GM18951 (cell line): ENCODE data around the gene DCT.
"Not testable (repeated sequence)": the region's sequence is repeated elsewhere in the genome, so short reads cannot be mapped to it uniquely, and the experiment has no call there.

Experiments
- POLR2A ChIP-seq: IDR thresholded peaks from 4 replicates; pipeline ENCODE4 v1.6.1; 2011; ENCODE audit warnings: mild to moderate bottlenecking; ENCODE audit not compliant: insufficient read length, insufficient read depth; ENCODE audit errors: extremely low read depth
- in situ Hi-C: fragments of 300-500 bp; cut with MboI; formaldehyde crosslinking; loops from one replicate; pipeline ENCODE4 v1.12.0; 2022; ENCODE audit warnings: low sequenced_read_pairs, mixed read lengths, inconsistent platforms; ENCODE audit not compliant: unreplicated experiment

The DCT gene

DNA sequence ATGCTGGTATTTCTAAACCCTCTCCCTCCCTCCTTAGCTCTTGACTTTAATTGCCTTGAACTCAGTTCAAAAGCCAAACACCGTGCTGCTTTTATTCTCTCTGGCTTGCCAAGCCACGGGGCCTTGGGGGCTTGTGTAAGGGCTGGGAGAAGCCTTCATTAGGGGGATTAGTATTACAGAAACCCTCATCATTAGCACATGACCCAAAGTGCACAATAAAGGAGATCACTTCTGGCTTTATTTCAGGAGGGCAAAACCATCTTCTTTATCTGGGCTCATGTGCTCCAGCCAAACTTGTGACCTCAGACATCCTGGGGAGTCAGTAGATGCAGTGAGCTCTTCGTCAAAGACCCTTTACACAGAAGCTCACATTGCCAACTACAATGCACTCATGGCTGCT, at the start of gene DCT:
DCT (minus strand) TSS at position 67 of the 400 bp plus-strand sequence. CDS start 427 bp downstream, outside the sequence.
- in situ Hi-C loops = no loop called here
- no peak for TF ChIP-seq POLR2A

DNA sequence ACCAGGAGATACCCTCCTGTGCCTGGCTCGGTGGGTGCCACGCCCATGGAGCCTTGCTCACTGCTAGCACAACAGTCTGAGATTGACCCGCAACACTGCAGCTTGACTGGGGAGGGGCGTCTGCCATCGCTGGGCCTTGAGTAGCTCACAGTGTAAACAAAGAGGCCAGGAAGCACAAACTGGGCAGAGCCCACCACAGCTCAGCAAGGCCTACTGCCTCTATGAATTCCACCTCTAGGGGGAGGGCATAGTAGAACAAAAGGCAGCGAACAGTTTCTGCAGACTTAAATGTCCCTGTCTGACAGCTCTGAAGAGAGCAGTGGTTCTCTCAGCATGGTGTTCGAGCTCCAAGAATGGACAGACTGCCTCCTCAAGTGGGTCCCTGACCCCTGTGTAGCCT, 47.5 kb upstream of the DCT start:
- in situ Hi-C loops = not testable (repeated sequence)

DNA sequence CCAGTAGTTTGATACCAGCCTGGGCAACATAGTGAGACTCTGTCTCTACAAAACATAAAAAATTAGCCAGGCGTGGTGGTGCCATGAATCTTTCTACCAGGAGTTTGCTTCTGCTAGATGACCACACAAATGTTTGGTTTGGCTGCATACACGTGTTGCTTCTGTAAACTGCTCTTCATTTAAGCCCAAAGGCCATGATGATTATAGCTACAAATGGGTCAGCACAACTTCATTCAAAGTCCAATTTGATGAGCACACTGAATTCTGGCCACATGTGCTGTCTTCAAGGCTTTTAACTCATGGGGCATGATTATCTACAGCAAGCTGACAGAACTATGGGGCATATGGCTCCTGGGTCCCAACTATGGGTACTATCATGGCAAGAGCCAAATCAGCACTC, 46.3 kb upstream of the DCT start:
- no peak for TF ChIP-seq POLR2A
- in situ Hi-C loops = no loop called here

DNA sequence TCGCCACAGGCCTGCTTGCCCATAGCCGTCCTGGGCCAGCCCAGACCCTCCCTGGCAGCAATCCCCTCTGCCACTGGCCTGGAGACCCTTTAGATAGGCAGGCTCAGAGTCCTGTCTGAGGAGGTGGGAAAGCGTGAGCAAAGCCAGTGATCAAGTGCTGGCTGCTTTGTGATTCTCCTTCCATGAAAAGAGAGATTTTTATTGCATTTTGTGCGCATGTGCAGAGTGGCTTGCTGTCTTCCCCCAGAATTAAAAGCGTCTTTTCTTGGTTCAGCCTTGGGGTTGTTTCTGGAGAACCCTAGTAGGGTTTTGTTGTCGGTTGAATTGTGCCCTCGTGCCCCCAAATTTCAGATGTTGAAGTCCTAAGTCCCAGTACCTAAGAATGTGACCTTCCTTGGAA, 44.9 kb upstream of the DCT start:
- in situ Hi-C loops = no loop called here
- TF ChIP-seq POLR2A = no peak

DNA sequence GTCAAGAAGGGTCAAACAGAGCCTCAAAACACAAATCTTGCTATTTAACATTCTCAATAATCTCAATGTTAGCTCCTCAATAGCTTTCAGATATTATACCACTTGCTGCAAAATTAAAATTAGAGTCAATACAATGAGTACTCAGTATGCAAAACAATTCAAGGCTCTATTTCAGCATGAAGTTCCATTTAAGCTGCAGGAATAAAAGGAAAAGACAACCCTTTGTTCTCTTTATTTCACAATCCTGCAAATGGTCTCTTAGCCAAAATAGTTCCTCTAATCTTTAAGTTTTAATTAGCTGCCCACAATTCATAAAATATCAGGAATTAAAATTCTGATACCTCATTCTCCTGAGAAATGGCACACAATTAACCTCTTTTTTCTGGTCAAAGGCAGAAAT, 40.5 kb upstream of the DCT start:
- TF ChIP-seq POLR2A = no peak
- in situ Hi-C loops = no loop called here

DNA sequence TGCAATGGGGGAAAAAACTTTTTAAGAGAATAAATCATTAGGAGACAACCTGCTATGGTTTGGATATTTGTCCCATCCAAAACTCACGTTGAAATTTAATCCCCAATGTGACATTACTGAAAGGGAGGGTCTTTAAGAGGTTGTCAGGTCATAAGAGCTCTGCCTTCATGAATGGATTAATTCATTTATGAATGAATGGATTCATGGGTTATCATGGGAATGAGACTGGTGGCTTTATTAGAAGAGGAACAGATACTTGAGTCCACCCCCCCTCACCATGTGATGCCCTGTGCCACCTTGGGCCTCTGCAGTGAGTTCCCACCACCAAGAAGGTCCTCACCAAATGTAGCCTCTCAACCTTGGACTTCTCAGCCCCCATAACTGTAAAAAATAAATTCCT, 37.0 kb upstream of the DCT start:
- no peak for TF ChIP-seq POLR2A
- in situ Hi-C loops = no loop called here

DNA sequence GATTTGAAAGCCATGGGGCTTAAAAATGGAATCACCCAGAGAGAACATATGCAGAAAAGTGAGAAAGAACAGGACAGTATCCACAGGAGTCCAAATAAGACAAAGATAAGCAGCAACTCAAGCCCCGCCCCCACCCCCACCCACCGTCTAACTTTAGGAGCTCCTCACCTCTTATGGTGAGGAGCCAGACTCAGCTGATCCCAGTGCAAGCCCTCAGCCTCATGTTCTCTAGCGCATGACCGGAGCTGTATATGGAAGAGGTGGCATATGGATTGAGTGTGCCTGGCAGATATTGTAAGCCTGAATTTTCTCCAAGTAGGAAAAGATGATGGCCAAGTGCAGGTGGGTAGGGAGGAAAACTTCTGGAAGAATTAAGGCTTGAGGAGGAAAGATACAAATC, 36.4 kb upstream of the DCT start:
- in situ Hi-C loops = no loop called here
- TF ChIP-seq POLR2A = no peak

DNA sequence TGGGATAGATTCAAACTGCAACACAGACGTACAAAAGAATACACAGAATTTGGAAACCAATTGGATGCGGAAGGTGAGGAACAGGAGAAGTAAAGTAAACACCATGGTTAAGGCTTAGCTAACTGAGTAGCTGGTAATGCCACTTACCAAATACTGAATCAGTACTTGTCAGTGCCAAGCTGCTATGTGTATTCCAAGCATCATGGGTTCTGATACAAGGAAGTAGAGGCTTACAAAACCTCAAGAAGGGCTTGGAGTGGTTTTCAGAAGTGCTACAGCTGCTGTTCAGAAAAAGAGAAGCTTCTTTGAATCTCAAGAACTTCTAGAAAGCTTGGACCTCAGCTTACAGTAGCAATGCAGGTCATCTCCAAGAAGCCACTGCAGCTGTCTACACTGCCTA, 35.9 kb upstream of the DCT start:
- TF ChIP-seq POLR2A = no peak
- in situ Hi-C loops = no loop called here

DNA sequence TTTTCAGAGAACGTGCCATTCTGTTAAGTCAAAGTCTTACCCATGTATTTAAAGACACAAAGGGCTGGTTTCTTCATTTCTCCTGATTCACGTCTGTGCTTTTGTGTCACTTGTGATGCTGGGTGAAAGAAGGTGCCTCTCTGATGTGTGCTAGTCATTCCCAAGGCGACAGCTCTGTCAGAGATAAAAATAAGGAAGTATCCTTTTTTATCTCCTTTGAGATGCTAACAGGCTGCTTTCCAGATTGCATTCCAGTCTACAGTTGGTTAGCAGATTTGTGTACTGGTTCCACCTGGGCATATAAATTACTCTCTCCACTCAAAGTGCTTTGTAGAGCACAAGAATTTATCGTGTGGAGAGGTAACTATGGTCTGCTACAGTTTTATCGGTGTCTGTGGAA, 33.5 kb upstream of the DCT start:
- TF ChIP-seq POLR2A = no peak
- in situ Hi-C loops = no loop called here

DNA sequence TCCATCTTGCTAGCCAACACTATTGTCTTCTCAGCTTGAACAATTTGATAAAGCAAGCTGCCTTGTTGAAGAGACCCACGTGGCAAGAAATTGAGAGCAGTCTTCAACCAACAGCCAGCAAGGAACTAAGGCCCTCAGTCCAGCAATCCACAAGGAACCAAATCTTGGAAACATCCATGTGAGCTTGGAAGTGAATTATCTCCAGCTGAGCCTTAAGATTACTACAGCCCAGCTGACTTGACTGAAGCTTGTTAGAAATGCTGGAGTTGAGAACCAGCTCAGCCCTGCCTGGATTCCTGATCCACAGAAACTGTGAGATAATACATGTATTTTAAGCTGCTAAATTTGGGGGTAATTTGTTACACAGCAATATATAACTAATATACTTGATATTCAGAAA, 26.2 kb upstream of the DCT start:
- no peak for TF ChIP-seq POLR2A
- in situ Hi-C loops = no loop called here

DNA sequence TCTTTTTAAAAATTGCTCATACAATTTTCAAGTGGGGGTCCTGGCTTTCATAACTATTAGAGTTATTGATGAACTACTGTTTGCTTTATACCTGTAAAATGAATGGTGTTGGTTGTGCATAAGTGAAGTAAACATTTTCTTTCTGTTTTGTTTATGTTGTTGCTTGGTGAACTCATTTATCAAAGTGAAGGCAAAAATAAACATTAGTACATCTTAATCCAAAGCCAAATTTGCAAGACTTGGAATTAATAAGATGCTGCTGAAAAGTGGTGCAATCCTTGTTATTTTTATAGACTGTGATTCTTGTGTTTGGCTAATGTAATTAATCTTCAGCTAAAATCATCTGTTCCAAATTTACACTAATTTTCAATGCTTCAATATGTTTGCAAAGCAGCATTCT, 24.4 kb upstream of the DCT start:
- no peak for TF ChIP-seq POLR2A
- in situ Hi-C loops = no loop called here

DNA sequence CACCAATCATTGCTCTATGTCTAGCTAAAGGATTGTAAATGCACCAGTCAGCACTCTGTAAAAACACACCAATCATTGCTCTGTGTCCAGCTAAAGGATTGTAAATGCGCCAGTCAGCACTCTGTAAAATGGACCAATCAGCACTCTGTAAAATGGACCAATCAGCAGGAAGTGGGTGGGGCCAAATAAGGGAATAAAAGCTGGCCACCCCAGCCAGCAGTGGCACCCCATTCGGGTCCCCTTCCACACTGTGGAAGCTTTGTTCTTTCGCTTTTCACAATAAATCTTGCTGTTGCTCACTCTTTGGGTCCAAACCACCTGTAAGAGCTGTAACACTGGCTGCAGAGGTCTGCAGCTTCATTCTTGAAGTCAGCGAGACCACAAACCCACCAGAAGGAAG, 19.3 kb upstream of the DCT start:
- in situ Hi-C loops = not testable (repeated sequence)

DNA sequence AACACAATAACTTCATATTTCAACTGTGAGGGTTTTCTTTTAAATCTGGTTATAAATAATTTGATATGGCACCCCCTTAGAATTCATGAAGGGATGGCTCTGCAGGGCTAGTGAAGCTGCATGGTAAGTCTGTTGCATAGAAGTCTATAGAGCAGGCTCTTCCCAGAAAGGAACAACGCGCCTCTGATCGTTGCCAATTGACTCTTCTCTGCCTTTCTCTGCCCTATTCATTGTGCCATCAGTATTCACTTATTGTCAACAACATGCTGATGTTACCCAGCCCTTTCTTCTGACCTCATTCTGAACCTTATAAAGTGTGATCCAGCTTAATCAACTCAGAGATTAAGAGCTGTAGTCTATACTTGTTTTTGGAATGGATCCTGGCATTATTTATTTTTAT, 16.3 kb upstream of the DCT start:
- TF ChIP-seq POLR2A = no peak

DNA sequence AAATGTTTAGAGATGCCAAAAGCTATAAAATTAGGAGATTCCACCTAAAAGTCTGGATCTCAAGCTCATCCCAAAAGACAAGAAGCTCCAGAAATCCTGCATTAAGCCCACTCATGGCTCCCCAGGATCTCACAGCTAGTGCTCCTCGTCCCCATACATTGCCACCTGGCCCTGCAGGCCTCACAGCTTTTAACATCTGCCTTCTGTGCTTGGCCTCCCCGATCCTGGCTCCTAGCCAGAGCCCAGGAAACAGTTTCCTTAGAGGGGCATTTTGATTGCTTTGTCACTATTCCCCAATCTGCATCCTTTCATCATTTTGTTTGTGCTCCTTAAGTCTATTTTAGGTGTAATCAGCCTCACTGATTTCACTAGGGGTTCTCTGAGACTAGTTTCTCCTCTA, 14.5 kb upstream of the DCT start:
- in situ Hi-C loops = no loop called here
- no peak for TF ChIP-seq POLR2A

More for the DNA sequence above, 16.3 kb upstream of the DCT start:
- in situ Hi-C loops = no loop called here

DNA sequence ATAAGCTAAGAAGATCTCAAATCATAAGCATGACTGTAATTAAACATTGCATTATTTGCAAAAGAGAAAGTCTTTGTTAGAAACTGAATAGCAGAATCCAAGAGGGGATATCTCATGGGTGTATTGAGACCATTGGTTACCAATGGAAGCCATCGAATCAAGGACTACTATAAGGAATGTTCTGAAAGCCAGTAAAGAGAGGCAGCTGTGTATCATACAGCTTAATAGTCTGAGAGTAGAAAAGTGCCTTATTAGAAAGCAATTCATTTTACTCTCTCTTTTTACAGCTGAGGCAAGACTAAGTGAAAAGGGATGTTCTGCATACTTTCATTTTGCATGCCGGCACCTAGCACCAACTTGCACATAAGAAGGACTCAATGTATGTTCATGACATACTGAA, 7.6 kb upstream of the DCT start:
- no peak for TF ChIP-seq POLR2A
- in situ Hi-C loops = no loop called here
